GM23248 (cell line): ENCODE measurements around the gene NDST3. TPM values are rescaled to one million over a fixed set of nuclear protein-coding genes. Genes with fewer than 3 reads are reported as not detected.
A peak's percentile ranks its signal among the peaks of the same experiment; 100 is the strongest.
"Not testable (repeated sequence)": the region's sequence is repeated elsewhere in the genome, so short reads cannot be mapped to it uniquely, and the experiment has no call there.

ENCODE experiments used
- DNase-seq: peaks from one replicate; pipeline ENCODE4 v3.0.0-alpha.2; 2015
- H2AFZ ChIP-seq: fragments of 200-600 bp; sonication (generic); 2 replicates; pipeline ENCODE4 v1.6.1; 2016; ENCODE audit warnings: antibody characterized with exemption
- H3F3A ChIP-seq: fragments of 200-600 bp; sonication (generic); 2 replicates; pipeline ENCODE4 v1.6.1; 2016; ENCODE audit warnings: mild to moderate bottlenecking, antibody characterized with exemption, mixed run types; ENCODE audit not compliant: insufficient read depth
- H3K27ac ChIP-seq: fragments of 200-600 bp; sonication (generic); 2 replicates; pipeline ENCODE4 v1.5.1; 2016; ENCODE audit warnings: mild to moderate bottlenecking
- H3K27me3 ChIP-seq: fragments of 200-600 bp; sonication (generic); replicated peaks from 2 replicates; pipeline ENCODE4 v1.6.1; 2016; ENCODE audit warnings: mild to moderate bottlenecking; ENCODE audit not compliant: insufficient read depth
- H3K36me3 ChIP-seq: fragments of 200-600 bp; sonication (generic); 2 replicates; pipeline ENCODE4 v1.6.1; 2016; ENCODE audit warnings: low read depth, mild to moderate bottlenecking
- H3K4me1 ChIP-seq: fragments of 200-600 bp; sonication (generic); 2 replicates; pipeline ENCODE4 v1.6.1; 2016; ENCODE audit warnings: mild to moderate bottlenecking; ENCODE audit not compliant: insufficient read depth
- H3K4me2 ChIP-seq: fragments of 200-600 bp; sonication (generic); one replicate; pipeline ENCODE4 v1.6.1; 2016; ENCODE audit warnings: mild to moderate bottlenecking; ENCODE audit not compliant: unreplicated experiment
- H3K4me3 ChIP-seq: fragments of 200-600 bp; sonication (generic); 2 replicates; pipeline ENCODE4 v1.5.1; 2016; ENCODE audit warnings: mild to moderate bottlenecking
- H3K79me2 ChIP-seq: fragments of 200-600 bp; sonication (generic); 2 replicates; pipeline ENCODE4 v1.6.1; 2016; ENCODE audit warnings: mild to moderate bottlenecking; ENCODE audit not compliant: insufficient read depth
- H3K9ac ChIP-seq: fragments of 200-600 bp; sonication (generic); 2 replicates; pipeline ENCODE4 v1.6.1; 2016; ENCODE audit warnings: mild to moderate bottlenecking
- H3K9me2 ChIP-seq: fragments of 200-600 bp; sonication (generic); 2 replicates; pipeline ENCODE4 v1.6.1; 2016; ENCODE audit warnings: mixed run types, mild to moderate bottlenecking, moderate library complexity; ENCODE audit not compliant: insufficient read depth
- H3K9me3 ChIP-seq: fragments of 200-600 bp; sonication (generic); one replicate; pipeline ENCODE4 v1.6.1; 2017; ENCODE audit warnings: low read depth
- H4K20me1 ChIP-seq: fragments of 200-600 bp; sonication (generic); 2 replicates; pipeline ENCODE4 v1.6.0; 2016; ENCODE audit not compliant: insufficient read depth
- EZH2 ChIP-seq: fragments of 200-600 bp; sonication (generic); IDR thresholded peaks from 2 replicates; pipeline ENCODE4 v1.6.1; 2018; ENCODE audit warnings: antibody characterized with exemption, mild to moderate bottlenecking; ENCODE audit not compliant: insufficient read depth, poor library complexity, severe bottlenecking
- EZH2phosphoT487 ChIP-seq: fragments of 200-600 bp; sonication (generic); IDR thresholded peaks from 2 replicates; pipeline ENCODE4 v1.6.1; 2018; ENCODE audit warnings: antibody characterized with exemption, moderate library complexity, mild to moderate bottlenecking, low read depth; ENCODE audit not compliant: insufficient read depth
- WGBS, 2 experiments: methylation state at CpG; one replicate each; pipeline ENCODE4 v1.1.6; 2015 to 2017; ENCODE audit warnings: low lambda C conversion rate in 2 of 2, low coverage in 1 of 2; ENCODE audit errors: missing lambda C conversion rate in 2 of 2; 5-methylcytosine and 5-hydroxymethylcytosine counted together
- in situ Hi-C: fragments of 300-500 bp; cut with MboI; formaldehyde crosslinking; loops from 2 replicates; pipeline ENCODE4 v1.15.0; 2020
- polyA plus RNA-seq: library from polyadenylated mRNA; unstranded; fragments of >200 nt; fragmentation: Nextera tagmentation; extraction: Ambion mirVana; gene quantifications from 2 replicates; pipeline ENCODE4 v1.2.1, GENCODE V29; 2016
- total RNA-seq: library from RNA; depleted of rRNA; stranded (reverse); fragments of >200 nt; shearing (Covaris generic); gene quantifications from 2 replicates; pipeline ENCODE4 v1.2.3, GENCODE V29; 2014

The NDST3 gene
- total and polyA plus RNA-seq, 2 experiments from 2014 or later, result not detected

- Histone ChIP-seq H3K9ac (no peak overlapping the region), H3K4me3 (peak overlapping the region; percentile 71), H2AFZ (peak overlapping the region; percentile 85), H3K9me2 (no peaks in the 10 kb centered on the region), H3K27ac (no peak overlapping the region), H3F3A (no peaks in the 10 kb centered on the region), H3K36me3 (no peaks in the 10 kb centered on the region), H3K9me3 (no peaks in the 10 kb centered on the region), H4K20me1 (no peaks in the 10 kb centered on the region), H3K27me3 (peaks cover 3% of the 10 kb centered on the region; the same call in 1 of the 2 replicates), H3K79me2 (no peaks in the 10 kb centered on the region), H3K4me2 (peak overlapping the region; percentile 66), H3K4me1 (no peaks in the 10 kb centered on the region)
- in situ Hi-C loops, result loop anchor here (25.0 kb wide), 1 partner anchor 1903 kb away; no protein-coding TSS in a partner anchor
- 12 to 15% methylated on average over 49 to 51 of the region's 64 CpGs for WGBS, 2 experiments
- TF ChIP-seq EZH2phosphoT487 (no peak), EZH2 (no peak)
- peak; percentile 17 for DNase-seq
Observed at GRCh38 chr4:118265312-118266144, 231.2 kb downstream of the NDST3 start.

GRCh38 chr4:118266145-118266496 is 231.8 kb downstream of the NDST3 start:
- H3K4me1 ChIP-seq, H3K27ac ChIP-seq, H3K9me2 ChIP-seq, DNase-seq, H3F3A ChIP-seq, H3K36me3 ChIP-seq, H4K20me1 ChIP-seq, H3K9me3 ChIP-seq, H3K79me2 ChIP-seq, H3K9ac ChIP-seq, H3K4me3 ChIP-seq, H3K27me3 ChIP-seq, H3K4me2 ChIP-seq: not testable (repeated sequence)
- in situ Hi-C loops, result loop anchor here (25.0 kb wide), 1 partner anchor 1904 kb away; no protein-coding TSS in a partner anchor
- WGBS, 2 experiments, result 90 to 95% methylated on average over 4 of the region's 4 CpGs
- H2AFZ ChIP-seq, result 0 out of 2 replicates have a peak overlapping the region, but pooled peaks have one; percentile 85

GRCh38 chr4:118268780-118269179 is 234.5 kb downstream of the NDST3 start:
- no peak overlapping the region for H2AFZ ChIP-seq
- TF ChIP-seq EZH2 (no peak), EZH2phosphoT487 (no peak)
- no peak overlapping the region for H3K27ac ChIP-seq
- H3K9me2 ChIP-seq, result no peaks in the 10 kb centered on the region
- no peaks in the 10 kb centered on the region for H3F3A ChIP-seq
- no peak overlapping the region for H3K4me2 ChIP-seq
- in situ Hi-C loops, result loop anchor here (25.0 kb wide), 1 partner anchor 1906 kb away; no protein-coding TSS in a partner anchor
- WGBS, 2 experiments, result 51 to 53% methylated on average over 3 of the region's 3 CpGs
- no peaks in the 10 kb centered on the region for H3K36me3 ChIP-seq
- no peaks in the 10 kb centered on the region for H3K9me3 ChIP-seq
- DNase-seq, result no peak
- H4K20me1 ChIP-seq, result no peaks in the 10 kb centered on the region
- H3K27me3 ChIP-seq, result peaks cover 3% of the 10 kb centered on the region; the same call in 1 of the 2 replicates
- no peaks in the 10 kb centered on the region for H3K79me2 ChIP-seq
- H3K9ac ChIP-seq, result no peak overlapping the region
- no peak overlapping the region for H3K4me3 ChIP-seq
- no peaks in the 10 kb centered on the region for H3K4me1 ChIP-seq

GRCh38 chr4:118270492-118270891 is 236.2 kb downstream of the NDST3 start:
- H2AFZ ChIP-seq, result no peak overlapping the region
- no peak overlapping the region for H3K27ac ChIP-seq
- H3F3A ChIP-seq, result no peaks in the 10 kb centered on the region
- no peak overlapping the region for H3K4me3 ChIP-seq
- H3K79me2 ChIP-seq, result no peaks in the 10 kb centered on the region
- no peaks in the 10 kb centered on the region for H3K9me3 ChIP-seq
- no peak overlapping the region for H3K9ac ChIP-seq
- no peaks in the 10 kb centered on the region for H3K9me2 ChIP-seq
- H4K20me1 ChIP-seq, result no peaks in the 10 kb centered on the region
- H3K27me3 ChIP-seq, result no peaks in the 10 kb centered on the region; the same call in 1 of the 2 replicates
- no peak overlapping the region for H3K4me2 ChIP-seq
- peak; percentile 64 for DNase-seq
- no peak for TF ChIP-seq EZH2
- no peaks in the 10 kb centered on the region for H3K36me3 ChIP-seq
- 0 to 1% methylated on average over 2 of the region's 2 CpGs for WGBS, 2 experiments
- no peaks in the 10 kb centered on the region for H3K4me1 ChIP-seq
- in situ Hi-C loops, result loop anchor here (25.0 kb wide), 1 partner anchor 1908 kb away; no protein-coding TSS in a partner anchor
